Liver (tissue), 3 donors: ENCODE results near the gene ELAVL2.

Experiments
- CTCF ChIP-seq: fragments of 150-350 bp; IDR thresholded peaks from 2 replicates; pipeline ENCODE4 v1.5.1; 2017; ENCODE audit warnings: improper control_type of control experiment, low read depth, low read length; ENCODE audit not compliant: missing input control
- MAX ChIP-seq: IDR thresholded peaks from 2 replicates; pipeline ENCODE4 v1.6.1; 2016; ENCODE audit warnings: antibody characterized with exemption
- TAF1 ChIP-seq: conservative IDR thresholded peaks from 2 replicates; pipeline ENCODE4 v1.6.1; 2016; ENCODE audit warnings: antibody characterized with exemption, mild to moderate bottlenecking
- YY1 ChIP-seq: IDR thresholded peaks from 2 replicates; pipeline ENCODE4 v1.6.1; 2016; ENCODE audit warnings: antibody characterized with exemption, mild to moderate bottlenecking
- ZBTB33 ChIP-seq: IDR thresholded peaks from 2 replicates; pipeline ENCODE4 v1.6.1; 2016; ENCODE audit warnings: antibody characterized with exemption
- donor health status: healthy.
- donor health status: healthy.

- TF ChIP-seq CTCF (no peak), MAX (no peak), ZBTB33 (no peak), TAF1 (no peak), YY1 (no peak)
Observed at GRCh38 chr9:23725279-23725946, 100.6 kb downstream of the ELAVL2 start.
